Glutamatergic neuron (in vitro differentiated cells): ENCODE measurements around the gene FXYD2. TPM values are rescaled to one million over a fixed set of nuclear protein-coding genes. Genes with fewer than 3 reads are reported as not detected.

Source experiments
- DNase-seq: peaks from one replicate; pipeline ENCODE4 v3.0.0; 2022
- H3K27ac Mint-ChIP-seq: one replicate; pipeline ENCODE4 v1.8.0; 2020; ENCODE audit warnings: mild to moderate bottlenecking, mixed read lengths, inconsistent platforms; ENCODE audit not compliant: unreplicated experiment
- H3K27me3 Mint-ChIP-seq: one replicate; pipeline ENCODE4 v1.8.0; 2020; ENCODE audit warnings: mild to moderate bottlenecking, moderate library complexity, mixed read lengths, inconsistent platforms; ENCODE audit not compliant: unreplicated experiment
- H3K36me3 Mint-ChIP-seq: one replicate; pipeline ENCODE4 v1.8.0; 2020; ENCODE audit warnings: mild to moderate bottlenecking, mixed read lengths, inconsistent platforms; ENCODE audit not compliant: unreplicated experiment
- H3K4me1 Mint-ChIP-seq: one replicate; pipeline ENCODE4 v1.8.0; 2020; ENCODE audit warnings: mild to moderate bottlenecking, low read depth, mixed read lengths, inconsistent platforms; ENCODE audit not compliant: unreplicated experiment
- H3K4me3 Mint-ChIP-seq: one replicate; pipeline ENCODE4 v1.8.0; 2020; ENCODE audit warnings: mild to moderate bottlenecking, mixed read lengths, inconsistent platforms; ENCODE audit not compliant: unreplicated experiment
- H3K9me3 Mint-ChIP-seq: one replicate; pipeline ENCODE4 v1.8.0; 2020; ENCODE audit warnings: mild to moderate bottlenecking, moderate library complexity, mixed read lengths, inconsistent platforms; ENCODE audit not compliant: unreplicated experiment
- total RNA-seq: library from RNA; stranded (reverse); fragmentation: NEBNext Ultra II Directional; extraction: Animal tissue kit (Norgen Biotek cat#: 25700); gene quantifications from one replicate; pipeline ENCODE4 v1.2.1, GENCODE V29; 2021; ENCODE audit not compliant: unreplicated experiment
- TF ChIP-seq, protein P1 (sequence below): fragments of 200-600 bp; sonication (generic); IDR thresholded peaks from one replicate; pipeline ENCODE4 v1.5.0; 2021; ENCODE audit not compliant: partially characterized antibody, unreplicated experiment

FXYD2 gene
- total RNA-seq, 1 donor from 2014 or later: 0.44 TPM

DNA sequence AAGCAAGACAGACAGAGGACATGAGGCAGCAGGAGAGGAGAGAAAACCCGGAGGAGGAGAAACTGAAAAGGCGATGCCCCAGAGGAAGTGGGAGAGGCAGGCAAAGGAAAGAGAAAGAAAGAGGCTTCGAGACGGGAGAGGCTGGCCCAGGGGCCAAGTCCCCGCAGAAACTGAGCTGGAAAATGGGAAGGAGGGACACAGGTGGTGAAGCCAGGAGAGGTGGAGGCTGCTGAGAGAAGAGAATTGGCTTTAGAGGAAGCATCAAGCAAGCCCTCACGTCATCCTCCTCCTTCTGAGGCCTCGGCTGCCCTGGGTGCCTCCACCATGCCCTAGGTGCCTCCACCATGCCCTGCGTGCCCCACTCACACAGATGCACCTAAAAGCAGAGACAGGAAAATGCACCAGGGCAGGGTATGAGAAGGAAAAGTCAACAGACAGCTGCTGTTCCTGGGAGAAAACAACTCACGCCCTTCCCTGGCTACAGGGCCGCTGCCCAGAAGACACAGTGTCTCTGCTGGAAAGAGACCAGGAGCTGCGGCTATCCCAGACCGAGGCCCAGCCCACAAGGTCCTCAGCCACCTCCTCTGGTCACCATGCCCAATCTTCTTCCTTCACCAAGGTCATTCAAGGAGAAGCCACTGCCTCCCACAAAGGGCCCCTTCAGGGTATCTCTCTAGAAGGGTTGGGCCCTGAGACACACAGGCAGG, 37.6 kb upstream of the FXYD2 start:
- H3K27ac Mint-ChIP-seq: peak overlapping the region; percentile 31
- H3K27me3 Mint-ChIP-seq: peaks cover 3% of the 10 kb centered on the region
- TF ChIP-seq, protein P1, sequence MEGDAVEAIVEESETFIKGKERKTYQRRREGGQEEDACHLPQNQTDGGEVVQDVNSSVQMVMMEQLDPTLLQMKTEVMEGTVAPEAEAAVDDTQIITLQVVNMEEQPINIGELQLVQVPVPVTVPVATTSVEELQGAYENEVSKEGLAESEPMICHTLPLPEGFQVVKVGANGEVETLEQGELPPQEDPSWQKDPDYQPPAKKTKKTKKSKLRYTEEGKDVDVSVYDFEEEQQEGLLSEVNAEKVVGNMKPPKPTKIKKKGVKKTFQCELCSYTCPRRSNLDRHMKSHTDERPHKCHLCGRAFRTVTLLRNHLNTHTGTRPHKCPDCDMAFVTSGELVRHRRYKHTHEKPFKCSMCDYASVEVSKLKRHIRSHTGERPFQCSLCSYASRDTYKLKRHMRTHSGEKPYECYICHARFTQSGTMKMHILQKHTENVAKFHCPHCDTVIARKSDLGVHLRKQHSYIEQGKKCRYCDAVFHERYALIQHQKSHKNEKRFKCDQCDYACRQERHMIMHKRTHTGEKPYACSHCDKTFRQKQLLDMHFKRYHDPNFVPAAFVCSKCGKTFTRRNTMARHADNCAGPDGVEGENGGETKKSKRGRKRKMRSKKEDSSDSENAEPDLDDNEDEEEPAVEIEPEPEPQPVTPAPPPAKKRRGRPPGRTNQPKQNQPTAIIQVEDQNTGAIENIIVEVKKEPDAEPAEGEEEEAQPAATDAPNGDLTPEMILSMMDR: no peak
- DNase-seq: no peak
- H3K9me3 Mint-ChIP-seq: peaks cover 5% of the 10 kb centered on the region
- peak overlapping the region; percentile 23 for H3K4me3 Mint-ChIP-seq
- H3K4me1 Mint-ChIP-seq: peaks cover 7% of the 10 kb centered on the region
- no peaks in the 10 kb centered on the region for H3K36me3 Mint-ChIP-seq

- peaks cover 7% of the 10 kb centered on the region for H3K4me1 Mint-ChIP-seq
- H3K27me3 Mint-ChIP-seq: peaks cover 3% of the 10 kb centered on the region
- H3K4me3 Mint-ChIP-seq: peak overlapping the region; percentile 23
- peak; percentile 61 for DNase-seq
- H3K9me3 Mint-ChIP-seq: peaks cover 7% of the 10 kb centered on the region
- H3K36me3 Mint-ChIP-seq: no peaks in the 10 kb centered on the region
- no peak overlapping the region for H3K27ac Mint-ChIP-seq
- TF ChIP-seq, protein P1: no peak
Observed at GRCh38 chr11:117861151-117862018, 36.8 kb upstream of the FXYD2 start.

DNA sequence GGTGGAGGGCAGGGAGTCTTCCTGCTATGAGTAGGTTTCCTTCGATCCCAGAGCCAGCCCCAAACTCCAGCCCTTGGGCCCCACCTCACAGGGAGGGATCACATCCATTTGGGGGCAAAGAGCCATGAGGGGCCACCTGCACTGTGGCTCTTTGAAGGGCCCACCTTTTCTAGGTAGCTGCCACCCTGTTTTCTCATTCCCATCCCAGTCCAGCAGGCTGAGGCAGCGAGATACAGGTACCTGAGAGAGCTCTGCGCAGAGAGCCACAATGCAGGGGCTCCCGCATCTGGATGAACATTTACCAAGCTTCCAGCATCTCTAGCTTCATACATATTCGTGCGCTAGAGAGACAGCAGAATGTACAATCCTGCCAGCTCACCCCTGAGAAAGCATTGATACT, 35.6 kb upstream of the FXYD2 start:
- peaks cover 7% of the 10 kb centered on the region for H3K4me1 Mint-ChIP-seq

GRCh38 chr11:117859488-117860112, 35.1 kb upstream of the FXYD2 start:
- peaks cover under 1% of the 10 kb centered on the region for H3K36me3 Mint-ChIP-seq
- peaks cover 7% of the 10 kb centered on the region for H3K4me1 Mint-ChIP-seq
- peaks cover 7% of the 10 kb centered on the region for H3K9me3 Mint-ChIP-seq
- no peak overlapping the region for H3K4me3 Mint-ChIP-seq
- TF ChIP-seq, protein P1: no peak
- H3K27ac Mint-ChIP-seq: no peak overlapping the region
- peaks cover 4% of the 10 kb centered on the region for H3K27me3 Mint-ChIP-seq
- no peak for DNase-seq

More for the DNA sequence above, 35.6 kb upstream of the FXYD2 start:
- Mint-ChIP-seq H3K27ac (no peak overlapping the region), H3K36me3 (no peaks in the 10 kb centered on the region), H3K9me3 (peaks cover 7% of the 10 kb centered on the region), H3K27me3 (peaks cover 3% of the 10 kb centered on the region), H3K4me3 (no peak overlapping the region)
- no peak for DNase-seq
- TF ChIP-seq, protein P1: no peak
